Sigmoid colon (tissue), 7 donors: ENCODE measurements around the gene VWA5B1. TPM values are rescaled to one million over a fixed set of nuclear protein-coding genes. Genes with fewer than 3 reads are reported as not detected.

Experiments used
- DNase-seq: peaks from one replicate; pipeline ENCODE4 v3.0.0-alpha.2; 2019
- H3K27ac ChIP-seq, 4 donors: fragments of 200-600 bp; sonication (generic); one replicate each; pipeline ENCODE4 v1.5.1; 2016 to 2019; ENCODE audit warnings: mild to moderate bottlenecking in 1 of 4
- H3K27me3 ChIP-seq, 3 donors: fragments of 200-600 bp; sonication (generic); one replicate each; pipeline ENCODE4 v1.5.1; 2019; ENCODE audit warnings: mild to moderate bottlenecking in 1 of 3
- H3K36me3 ChIP-seq, 4 donors: fragments of 200-600 bp; sonication (generic); one replicate each; pipeline ENCODE4 v1.5.1; 2016 to 2019
- H3K4me1 ChIP-seq, 4 donors: fragments of 200-600 bp; sonication (generic); one replicate each; pipeline ENCODE4 v1.5.1; 2017 to 2019
- H3K4me3 ChIP-seq, 4 donors: fragments of 200-600 bp; sonication (generic); one replicate each; pipeline ENCODE4 v1.5.1; 2017 to 2019; ENCODE audit warnings: mild to moderate bottlenecking in 2 of 4, moderate library complexity in 1 of 4
- H3K9me3 ChIP-seq, 4 donors: fragments of 200-600 bp in 3 of 4; sonication (generic) in 3 of 4; one replicate each; pipeline versions ENCODE4 v1.5.1 to v1.6.1; 2013 to 2019
- EP300 ChIP-seq, 4 donors: sonication (generic); formaldehyde crosslinking; IDR thresholded peaks; one replicate each; pipeline ENCODE4 v1.6.1; 2017; ENCODE audit warnings: antibody characterized with exemption in 4 of 4
- POLR2A ChIP-seq, 2 donors: fragments of 450-650 bp; IDR thresholded peaks; one replicate each; pipeline ENCODE4 v1.6.1; 2016; ENCODE audit warnings: antibody characterized with exemption in 2 of 2, mild to moderate bottlenecking in 2 of 2, moderate library complexity in 2 of 2
- POLR2AphosphoS5 ChIP-seq, 4 donors: sonication (generic); formaldehyde crosslinking; IDR thresholded peaks; one replicate each; pipeline ENCODE4 v1.6.1; 2017; ENCODE audit warnings: antibody characterized with exemption in 4 of 4
- WGBS, 2 donors: extraction: QIAGEN DNeasy Blood & Tissue Kit; methylation state at CpG; one replicate each; pipeline ENCODE4 v1.1.7; 2013; 5-methylcytosine and 5-hydroxymethylcytosine counted together
- intact Hi-C: fragments of 100-400 bp; cut with DNase I; formaldehyde crosslinking; loops from one replicate; pipeline ENCODE4 v1.15.1; 2023
- polyA plus RNA-seq, 3 donors: library from polyadenylated mRNA; stranded (reverse); fragments of 200-250 nt; gene quantifications; one replicate each; pipeline ENCODE4 v1.2.3, GENCODE V29; 2013
- total RNA-seq, 4 donors: library from RNA; depleted of rRNA; stranded (reverse); fragments of >200 nt; gene quantifications; one replicate each; pipeline ENCODE4 v1.1.0, GENCODE V29; 2016
- TF ChIP-seq, protein P1 (sequence below), 4 experiments: fragments of 450-650 bp in 3 of 4; fragments of 200-600 bp in 1 of 4; IDR thresholded peaks; one replicate each; pipeline ENCODE4 v1.5.1; 2016 to 2019; ENCODE audit warnings: antibody characterized with exemption in 4 of 4, mild to moderate bottlenecking in 3 of 4, moderate library complexity in 2 of 4
- donor health status: healthy with polysubstance abuse.
- donor health status: Bipolar disorder and iron deficiency.
- donor health status: healthy.

The VWA5B1 gene
- total and polyA plus RNA-seq, 7 donors, result 0.16 to 0.22 TPM; not detected in 5

DNA sequence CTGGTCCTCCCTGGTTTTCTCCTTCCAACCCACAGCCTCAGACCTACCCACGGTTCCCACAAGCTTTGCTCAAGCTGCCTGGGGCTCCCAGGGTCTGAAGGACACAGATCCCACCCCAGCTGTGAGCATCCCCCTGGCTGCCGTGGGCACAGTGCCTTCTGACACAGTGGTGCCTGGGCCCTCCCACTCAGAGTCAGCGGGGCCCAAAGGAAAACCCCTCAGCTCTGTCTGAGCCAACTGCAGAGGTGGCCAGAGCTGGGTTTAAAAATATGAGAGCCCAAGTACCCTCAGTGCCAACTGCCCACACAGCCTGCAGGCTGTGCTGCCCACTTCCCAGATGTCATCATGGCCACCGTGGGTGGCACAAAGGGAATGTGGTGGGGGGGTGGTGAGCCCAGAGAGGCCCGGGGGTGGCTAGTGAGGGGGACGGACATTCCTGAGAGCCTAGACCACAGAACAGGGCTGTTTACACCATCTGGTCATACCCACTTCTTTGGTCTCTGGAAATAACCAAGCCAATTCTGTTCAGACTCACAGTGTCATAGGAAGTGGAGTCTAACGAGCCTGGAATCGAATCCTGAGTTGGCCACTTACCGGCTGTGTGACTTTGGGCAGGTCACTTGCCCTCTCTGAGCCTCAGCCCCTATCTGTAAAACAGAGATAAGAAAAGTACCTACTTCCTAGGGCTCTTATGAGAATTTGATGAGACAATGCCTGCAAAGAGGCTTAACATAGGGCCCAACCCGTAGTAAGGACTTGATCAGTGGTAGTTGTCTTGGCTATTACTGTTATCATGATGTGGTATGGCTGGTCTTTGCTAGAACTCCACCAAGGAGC, 109.9 kb downstream of the VWA5B1 start:
- no peak for DNase-seq
- intact Hi-C loops, result no loop called here
- Histone ChIP-seq H3K36me3 (no peaks in the 10 kb centered on the region), H3K4me1 (no peaks in the 10 kb centered on the region), H3K9me3 (no peaks in the 10 kb centered on the region), H3K27ac (no peak overlapping the region), H3K4me3 (no peak overlapping the region), H3K27me3 (peaks cover 0 to 67% (median 24%) of the 10 kb centered on the region in 3 donors)
- TF ChIP-seq, protein P1, sequence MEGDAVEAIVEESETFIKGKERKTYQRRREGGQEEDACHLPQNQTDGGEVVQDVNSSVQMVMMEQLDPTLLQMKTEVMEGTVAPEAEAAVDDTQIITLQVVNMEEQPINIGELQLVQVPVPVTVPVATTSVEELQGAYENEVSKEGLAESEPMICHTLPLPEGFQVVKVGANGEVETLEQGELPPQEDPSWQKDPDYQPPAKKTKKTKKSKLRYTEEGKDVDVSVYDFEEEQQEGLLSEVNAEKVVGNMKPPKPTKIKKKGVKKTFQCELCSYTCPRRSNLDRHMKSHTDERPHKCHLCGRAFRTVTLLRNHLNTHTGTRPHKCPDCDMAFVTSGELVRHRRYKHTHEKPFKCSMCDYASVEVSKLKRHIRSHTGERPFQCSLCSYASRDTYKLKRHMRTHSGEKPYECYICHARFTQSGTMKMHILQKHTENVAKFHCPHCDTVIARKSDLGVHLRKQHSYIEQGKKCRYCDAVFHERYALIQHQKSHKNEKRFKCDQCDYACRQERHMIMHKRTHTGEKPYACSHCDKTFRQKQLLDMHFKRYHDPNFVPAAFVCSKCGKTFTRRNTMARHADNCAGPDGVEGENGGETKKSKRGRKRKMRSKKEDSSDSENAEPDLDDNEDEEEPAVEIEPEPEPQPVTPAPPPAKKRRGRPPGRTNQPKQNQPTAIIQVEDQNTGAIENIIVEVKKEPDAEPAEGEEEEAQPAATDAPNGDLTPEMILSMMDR (IDR thresholded peaks at IDR 0.05), result no peak
- TF ChIP-seq POLR2AphosphoS5 (IDR thresholded peaks at IDR 0.05) (no peak), EP300 (IDR thresholded peaks at IDR 0.05) (no peak), POLR2A (IDR thresholded peaks at IDR 0.05) (no peak)
- 43 to 51% methylated on average over 10 of the region's 10 CpGs for WGBS, 2 donors

- Histone ChIP-seq H3K9me3 (no peaks in the 10 kb centered on the region), H3K36me3 (no peaks in the 10 kb centered on the region), H3K4me3 (no peak overlapping the region), H3K27me3 (peaks cover 0 to 68% (median 24%) of the 10 kb centered on the region in 3 donors), H3K27ac (no peak overlapping the region), H3K4me1 (no peaks in the 10 kb centered on the region)
- 79 to 85% methylated on average over 11 of the region's 11 CpGs for WGBS, 2 donors
- intact Hi-C loops, result no loop called here
- TF ChIP-seq POLR2A (IDR thresholded peaks at IDR 0.05) (no peak), EP300 (IDR thresholded peaks at IDR 0.05) (no peak), POLR2AphosphoS5 (IDR thresholded peaks at IDR 0.05) (no peak)
- TF ChIP-seq, protein P1 (IDR thresholded peaks at IDR 0.05), result no peak
- no peak for DNase-seq
These were observed 110.8 kb downstream of the VWA5B1 start for GRCh38 chr1:20401405-20402010.

- H3K4me3 ChIP-seq, result no peak overlapping the region
- H3K4me1 ChIP-seq, result no peaks in the 10 kb centered on the region
- no peaks in the 10 kb centered on the region for H3K36me3 ChIP-seq
- H3K27me3 ChIP-seq, result peaks cover 0 to 68% (median 24%) of the 10 kb centered on the region in 3 donors
- TF ChIP-seq, protein P1 (IDR thresholded peaks at IDR 0.05), result no peak
- TF ChIP-seq POLR2AphosphoS5 (IDR thresholded peaks at IDR 0.05) (no peak), POLR2A (IDR thresholded peaks at IDR 0.05) (no peak), EP300 (IDR thresholded peaks at IDR 0.05) (no peak)
- intact Hi-C loops, result no loop called here
- no peaks in the 10 kb centered on the region for H3K9me3 ChIP-seq
- H3K27ac ChIP-seq, result no peak overlapping the region
- DNase-seq, result no peak
- 49 to 50% methylated on average over 13 of the region's 13 CpGs for WGBS, 2 donors
These were observed 112.1 kb downstream of the VWA5B1 start for GRCh38 chr1:20402585-20403422.

GRCh38 chr1:20403423-20404145, 112.9 kb downstream of the VWA5B1 start:
- Histone ChIP-seq H3K27ac (no peak overlapping the region), H3K27me3 (peaks cover 0 to 66% (median 24%) of the 10 kb centered on the region in 3 donors), H3K4me1 (no peaks in the 10 kb centered on the region), H3K4me3 (no peak overlapping the region), H3K9me3 (no peaks in the 10 kb centered on the region), H3K36me3 (no peaks in the 10 kb centered on the region)
- intact Hi-C loops, result no loop called here
- WGBS, 2 donors, result 72 to 83% methylated on average over 8 of the region's 8 CpGs
- no peak for TF ChIP-seq POLR2AphosphoS5 (IDR thresholded peaks at IDR 0.05)
- TF ChIP-seq, protein P1 (IDR thresholded peaks at IDR 0.05), result no peak
- no peak for TF ChIP-seq POLR2A (IDR thresholded peaks at IDR 0.05)
- TF ChIP-seq EP300 (IDR thresholded peaks at IDR 0.05), result no peak
- no peak for DNase-seq
